H9 (cell line): ENCODE measurements around the gene MAGI1. TPM values are rescaled to one million over a fixed set of nuclear protein-coding genes. Genes with fewer than 3 reads are reported as not detected.

Experiments
- DNase-seq: peaks from one replicate; pipeline ENCODE4 v3.0.0-alpha.2; 2017
- H2AFZ ChIP-seq: one replicate; pipeline ENCODE4 v1.6.1; 2013; ENCODE audit warnings: mild to moderate bottlenecking, low read length, control low read depth, moderate library complexity
- H2AK5ac ChIP-seq: 2 replicates; pipeline ENCODE4 v1.6.1; 2013; ENCODE audit warnings: low read length, control low read depth, mixed read lengths; ENCODE audit not compliant: insufficient read length
- H2BK120ac ChIP-seq: one replicate; pipeline ENCODE4 v1.6.1; 2013; ENCODE audit warnings: low read depth, mild to moderate bottlenecking, low read length, control low read depth, inconsistent platforms; ENCODE audit not compliant: poor library complexity, severe bottlenecking
- H2BK12ac ChIP-seq: 2 replicates; pipeline ENCODE4 v1.6.1; 2013; ENCODE audit warnings: low read length, control low read depth, mixed read lengths, low read depth; ENCODE audit not compliant: insufficient read length
- H2BK15ac ChIP-seq: 2 replicates; pipeline ENCODE4 v1.6.1; 2013; ENCODE audit warnings: low read depth, low read length, control low read depth
- H2BK20ac ChIP-seq: one replicate; pipeline ENCODE4 v1.6.1; 2013; ENCODE audit warnings: low read depth, mild to moderate bottlenecking, low read length, control low read depth, inconsistent platforms; ENCODE audit not compliant: poor library complexity, severe bottlenecking
- H2BK5ac ChIP-seq: 2 replicates; pipeline ENCODE4 v1.6.1; 2013; ENCODE audit warnings: low read length, control low read depth, mixed read lengths; ENCODE audit not compliant: insufficient read length
- H3K14ac ChIP-seq: 2 replicates; pipeline ENCODE4 v1.6.1; 2013; ENCODE audit warnings: low read length, control low read depth; ENCODE audit not compliant: insufficient read depth
- H3K18ac ChIP-seq: 2 replicates; pipeline ENCODE4 v1.6.1; 2013; ENCODE audit warnings: low read depth, mild to moderate bottlenecking, mixed read lengths, low read length, control low read depth; ENCODE audit not compliant: insufficient read length
- H3K23ac ChIP-seq: 2 replicates; pipeline ENCODE4 v1.6.1; 2013; ENCODE audit warnings: low read length, control low read depth, mixed read lengths, low read depth; ENCODE audit not compliant: insufficient read length
- H3K23me2 ChIP-seq: 2 replicates; pipeline ENCODE4 v1.6.1; 2013; ENCODE audit warnings: low read depth, mild to moderate bottlenecking, mixed read lengths, low read length, control low read depth; ENCODE audit not compliant: insufficient read length, poor library complexity, severe bottlenecking
- H3K27ac ChIP-seq: 2 replicates; pipeline ENCODE4 v1.5.1; 2013; ENCODE audit warnings: low read length, control low read depth, mixed read lengths, low read depth; ENCODE audit not compliant: insufficient read length
- H3K27me3 ChIP-seq: 2 replicates; pipeline ENCODE4 v1.6.1; 2013; ENCODE audit warnings: low read length, control low read depth, inconsistent platforms; ENCODE audit not compliant: insufficient read depth
- H3K4ac ChIP-seq: 2 replicates; pipeline ENCODE4 v1.6.1; 2013; ENCODE audit warnings: low read depth, mild to moderate bottlenecking, control low read depth, inconsistent platforms, low read length, moderate library complexity
- H3K4me1 ChIP-seq: 2 replicates; pipeline ENCODE4 v1.6.1; 2013; ENCODE audit warnings: low read length, control low read depth, inconsistent platforms; ENCODE audit not compliant: insufficient read depth
- H3K4me2 ChIP-seq: 2 replicates; pipeline ENCODE4 v1.6.1; 2013; ENCODE audit warnings: low read length, control low read depth, mixed read lengths; ENCODE audit not compliant: insufficient read length, insufficient read depth
- H3K56ac ChIP-seq: 2 replicates; pipeline ENCODE4 v1.6.1; 2013; ENCODE audit warnings: low read depth, mild to moderate bottlenecking, mixed read lengths, low read length, control low read depth; ENCODE audit not compliant: insufficient read length
- H3K79me1 ChIP-seq: 2 replicates; pipeline ENCODE4 v1.6.1; 2013; ENCODE audit warnings: low read depth, mild to moderate bottlenecking, moderate library complexity, low read length, control low read depth, inconsistent platforms; ENCODE audit not compliant: insufficient read depth, poor library complexity, severe bottlenecking
- H3K79me2 ChIP-seq: 2 replicates; pipeline ENCODE4 v1.6.1; 2013; ENCODE audit warnings: low read length, control low read depth, inconsistent platforms; ENCODE audit not compliant: insufficient read depth
- H3K9ac ChIP-seq: 2 replicates; pipeline ENCODE4 v1.6.1; 2013; ENCODE audit warnings: low read length, control low read depth, mixed read lengths; ENCODE audit not compliant: insufficient read length; ENCODE audit errors: extremely low read depth
- H3K9me3 ChIP-seq: one replicate; pipeline ENCODE4 v1.6.1; 2013; ENCODE audit warnings: low read depth, low read length, inconsistent platforms; ENCODE audit not compliant: control insufficient read depth
- H3T11ph ChIP-seq: one replicate; pipeline ENCODE4 v1.6.1; 2013; ENCODE audit warnings: mild to moderate bottlenecking, low read length, control low read depth, inconsistent platforms
- H4K20me1 ChIP-seq: one replicate; pipeline ENCODE4 v1.6.1; 2013; ENCODE audit not compliant: control insufficient read depth, insufficient read length, insufficient read depth
- H4K5ac ChIP-seq: 2 replicates; pipeline ENCODE4 v1.6.1; 2013; ENCODE audit warnings: low read depth, mild to moderate bottlenecking, mixed read lengths, low read length, control low read depth; ENCODE audit not compliant: insufficient read length
- H4K8ac ChIP-seq: replicated peaks from 2 replicates; pipeline ENCODE4 v1.6.1; 2013; ENCODE audit warnings: low read length, control low read depth, mixed read lengths, low read depth; ENCODE audit not compliant: insufficient read length
- H4K91ac ChIP-seq: 2 replicates; pipeline ENCODE4 v1.6.1; 2013; ENCODE audit warnings: low read depth, mild to moderate bottlenecking, moderate library complexity, mixed read lengths, low read length, control low read depth; ENCODE audit not compliant: insufficient read length
- H3K27ac Mint-ChIP-seq, 3 experiments: 2 replicates in 2 of 3; 3 replicates in 1 of 3; pipeline ENCODE4 v1.8.0; 2020 to 2021; ENCODE audit warnings: mixed read lengths in 3 of 3, mild to moderate bottlenecking in 1 of 3, moderate library complexity in 1 of 3
- H3K27me3 Mint-ChIP-seq: 2 replicates; pipeline ENCODE4 v1.8.0; 2021; ENCODE audit warnings: low read depth, mild to moderate bottlenecking, moderate library complexity, mixed read lengths
- H3K36me3 Mint-ChIP-seq, 3 experiments: 2 replicates in 2 of 3; 3 replicates in 1 of 3; pipeline ENCODE4 v1.8.0; 2020 to 2021; ENCODE audit warnings: low read depth in 3 of 3, mixed read lengths in 3 of 3; ENCODE audit not compliant: insufficient read depth in 1 of 3
- H3K4me1 Mint-ChIP-seq, 2 experiments: 2 replicates each; pipeline ENCODE4 v1.8.0; 2020; ENCODE audit warnings: mixed read lengths in 2 of 2
- H3K4me3 Mint-ChIP-seq, 2 experiments: 2 replicates in 1 of 2; 3 replicates in 1 of 2; pipeline ENCODE4 v1.8.0; 2020 to 2021; ENCODE audit warnings: mild to moderate bottlenecking in 2 of 2, mixed read lengths in 2 of 2, moderate library complexity in 1 of 2
- H3K9me3 Mint-ChIP-seq, 2 experiments: 2 replicates in 1 of 2; 3 replicates in 1 of 2; pipeline ENCODE4 v1.8.0; 2020; ENCODE audit warnings: mild to moderate bottlenecking in 2 of 2, mixed read lengths in 2 of 2, moderate library complexity in 1 of 2
- WGBS: extraction: QIAGEN DNeasy Blood & Tissue Kit; methylation state at CpG from one replicate; pipeline ENCODE4 v1.1.7; 2013; ENCODE audit warnings: missing lambda C conversion rate, low lambda C conversion rate, mixed read lengths; ENCODE audit not compliant: insufficient read length; ENCODE audit errors: extremely low coverage; 5-methylcytosine and 5-hydroxymethylcytosine counted together
- total RNA-seq: library from RNA; stranded (reverse); gene quantifications from 2 replicates; pipeline ENCODE4 v1.2.1, GENCODE V29; 2021
- TF ChIP-seq, protein P1 (sequence below): fragments of 200-600 bp; sonication (generic); conservative IDR thresholded peaks from 3 replicates; pipeline ENCODE4 v1.8.0; 2021; ENCODE audit warnings: antibody characterized with exemption, mild to moderate bottlenecking

Gene MAGI1
- total RNA-seq, 1 experiment from 2014 or later: 65.7 TPM

DNA sequence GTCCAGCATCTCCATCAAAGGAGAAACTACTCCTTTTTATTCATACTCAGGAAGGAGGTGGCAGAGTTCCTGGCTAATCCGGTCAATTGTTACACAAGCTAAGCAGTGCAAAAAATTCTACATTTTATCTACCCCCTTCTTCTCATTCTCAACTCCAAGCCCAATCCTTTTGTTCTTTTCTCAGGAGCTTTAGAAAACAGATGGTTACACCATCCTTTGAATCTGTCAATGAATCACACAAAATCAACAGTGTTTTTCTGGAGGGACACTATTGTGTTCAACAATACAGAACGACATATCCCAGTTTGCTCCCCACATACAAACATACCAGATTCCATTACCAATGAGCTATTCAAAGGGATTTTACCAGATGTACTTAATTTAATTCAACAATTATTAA lies 362.1 kb downstream of the MAGI1 start:
- H3K36me3 Mint-ChIP-seq: no peaks in the 10 kb centered on the region; a peak in 1 of 7 replicates
- TF ChIP-seq, protein P1, sequence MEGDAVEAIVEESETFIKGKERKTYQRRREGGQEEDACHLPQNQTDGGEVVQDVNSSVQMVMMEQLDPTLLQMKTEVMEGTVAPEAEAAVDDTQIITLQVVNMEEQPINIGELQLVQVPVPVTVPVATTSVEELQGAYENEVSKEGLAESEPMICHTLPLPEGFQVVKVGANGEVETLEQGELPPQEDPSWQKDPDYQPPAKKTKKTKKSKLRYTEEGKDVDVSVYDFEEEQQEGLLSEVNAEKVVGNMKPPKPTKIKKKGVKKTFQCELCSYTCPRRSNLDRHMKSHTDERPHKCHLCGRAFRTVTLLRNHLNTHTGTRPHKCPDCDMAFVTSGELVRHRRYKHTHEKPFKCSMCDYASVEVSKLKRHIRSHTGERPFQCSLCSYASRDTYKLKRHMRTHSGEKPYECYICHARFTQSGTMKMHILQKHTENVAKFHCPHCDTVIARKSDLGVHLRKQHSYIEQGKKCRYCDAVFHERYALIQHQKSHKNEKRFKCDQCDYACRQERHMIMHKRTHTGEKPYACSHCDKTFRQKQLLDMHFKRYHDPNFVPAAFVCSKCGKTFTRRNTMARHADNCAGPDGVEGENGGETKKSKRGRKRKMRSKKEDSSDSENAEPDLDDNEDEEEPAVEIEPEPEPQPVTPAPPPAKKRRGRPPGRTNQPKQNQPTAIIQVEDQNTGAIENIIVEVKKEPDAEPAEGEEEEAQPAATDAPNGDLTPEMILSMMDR: no peak
- DNase-seq: no peak
- no peaks in the 10 kb centered on the region for H3K27me3 Mint-ChIP-seq
- Histone ChIP-seq H2BK5ac (no peak overlapping the region), H4K91ac (no peak overlapping the region), H3K23ac (no peak overlapping the region), H4K5ac (no peak overlapping the region), H4K8ac (no peak overlapping the region), H2BK12ac (no peak overlapping the region), H3K56ac (no peak overlapping the region), H3K27me3 (no peaks in the 10 kb centered on the region), H3K14ac (no peak overlapping the region), H2BK20ac (no peak overlapping the region), H3K4me1 (no peaks in the 10 kb centered on the region; the same call in 1 of the 2 replicates), H3K9me3 (no peaks in the 10 kb centered on the region), H4K20me1 (no peaks in the 10 kb centered on the region), H2BK15ac (no peak overlapping the region), H3K23me2 (no peaks in the 10 kb centered on the region), H2BK120ac (no peak overlapping the region), H3K18ac (no peak overlapping the region), H3K4ac (no peak overlapping the region), H3K79me2 (no peaks in the 10 kb centered on the region), H3K27ac (no peak overlapping the region), H2AFZ (no peak overlapping the region), H3K79me1 (no peaks in the 10 kb centered on the region), H2AK5ac (no peak overlapping the region), H3T11ph (no peak overlapping the region), H3K9ac (no peak overlapping the region), H3K4me2 (no peak overlapping the region)
- H3K9me3 Mint-ChIP-seq: no peaks in the 10 kb centered on the region
- H3K4me3 Mint-ChIP-seq: no peak overlapping the region
- WGBS: no CpG with 5 or more reads among the region's 2 CpGs
- H3K4me1 Mint-ChIP-seq: peaks cover 43 to 50% of the 10 kb centered on the region in 2 experiments
- H3K27ac Mint-ChIP-seq: no peak overlapping the region
